Stimulated activated CD8-positive, alpha-beta memory T cell treated with anti-CD3 and anti-CD28 coated beads, Interleukin-4, amount 100 ng/mL, for 24 hours (primary cell): Measurements from ENCODE around the gene KCNQ1.

Experiments used
- DNase-seq: peaks from one replicate; pipeline ENCODE4 v3.0.0-alpha.2; 2020; ENCODE audit warnings: low read depth

Gene KCNQ1

DNA sequence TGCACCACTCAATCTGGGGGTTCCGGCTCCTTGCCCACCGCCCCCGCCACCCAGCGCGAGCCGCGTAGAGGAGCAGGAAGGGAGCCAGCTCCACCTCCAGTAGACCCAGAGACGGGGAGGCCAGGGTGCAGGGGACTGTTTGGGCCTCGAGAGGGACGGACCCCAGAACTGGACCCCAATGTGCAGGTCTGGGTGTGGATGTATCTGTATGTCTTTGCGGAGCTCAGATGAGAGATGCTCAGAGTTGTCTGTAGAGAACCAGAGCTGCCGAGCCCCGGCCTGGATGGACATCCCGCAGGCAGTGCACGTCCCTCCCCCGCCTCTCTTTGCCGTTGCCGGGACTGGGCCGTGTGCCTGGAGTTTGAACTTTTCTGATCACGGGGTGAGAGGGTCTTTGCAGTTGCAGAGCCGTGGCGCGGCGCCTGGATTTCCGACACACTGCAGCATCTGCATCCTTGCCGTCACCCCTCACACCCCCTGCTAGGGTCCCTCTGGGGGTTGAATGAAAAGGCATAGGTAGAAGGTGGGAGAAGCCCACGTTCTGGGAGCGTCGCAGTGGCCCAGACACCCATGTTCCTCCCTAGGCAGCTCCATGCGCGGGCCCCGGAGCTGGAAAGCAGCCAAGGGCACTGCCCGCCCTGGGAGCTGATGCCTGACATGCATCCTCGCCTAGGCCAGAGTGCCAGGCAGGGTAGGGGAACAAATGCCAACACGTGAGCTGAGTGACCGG is 105.2 kb downstream of the KCNQ1 start:
- no peak for DNase-seq

- DNase-seq = no peak
Observed at GRCh38 chr11:2550606-2550970, 105.8 kb downstream of the KCNQ1 start.

GRCh38 chr11:2551131-2551530 is 106.3 kb downstream of the KCNQ1 start:
- no peak for DNase-seq

- no peak for DNase-seq
Observed at GRCh38 chr11:2552210-2552609, 107.4 kb downstream of the KCNQ1 start.

GRCh38 chr11:2553198-2553597 is 108.4 kb downstream of the KCNQ1 start:
- no peak for DNase-seq

GRCh38 chr11:2553886-2554285 is 109.1 kb downstream of the KCNQ1 start:
- no peak for DNase-seq

DNA sequence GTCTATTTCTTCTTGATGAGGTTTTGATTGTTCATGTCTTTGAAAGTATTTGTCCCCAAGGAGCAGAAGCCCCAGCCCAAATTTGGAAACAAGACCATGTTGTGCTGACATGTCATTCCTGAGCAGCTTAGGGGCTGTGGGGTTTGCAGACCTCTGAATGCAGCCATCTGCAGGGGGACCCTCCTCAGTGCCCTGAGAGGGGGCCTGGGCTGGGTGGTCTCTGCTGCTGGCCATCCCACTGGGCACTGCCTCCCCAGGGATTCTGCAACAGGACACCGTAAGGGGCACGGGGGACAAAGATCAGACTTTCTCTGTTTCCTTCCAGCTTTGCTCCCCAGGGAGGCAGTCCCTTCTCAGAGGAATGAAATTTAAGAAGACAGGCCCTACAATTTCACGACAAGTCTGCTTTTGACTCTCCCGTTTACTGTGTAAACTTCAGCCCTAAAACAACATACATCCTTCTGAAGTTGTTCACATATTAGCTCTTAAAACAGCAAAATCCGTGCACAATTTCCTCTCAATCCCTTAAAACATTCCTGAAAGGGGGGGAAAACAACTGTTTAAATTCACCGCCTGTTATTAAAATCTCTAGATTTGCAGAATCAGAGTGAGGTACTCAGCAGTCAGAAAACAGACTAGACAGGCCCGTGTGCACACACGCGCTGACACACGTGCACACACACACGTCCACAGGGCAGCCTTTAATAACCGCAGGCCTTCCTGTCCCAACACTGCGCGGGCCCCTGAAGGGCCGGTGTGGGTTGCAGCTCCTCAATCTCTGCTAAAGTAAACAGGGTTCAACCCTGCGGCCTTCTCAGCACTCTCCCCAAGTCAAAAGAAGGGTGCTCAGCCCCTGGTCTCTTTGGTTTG is 109.8 kb downstream of the KCNQ1 start:
- DNase-seq = no peak

GRCh38 chr11:2555336-2555735 is 110.5 kb downstream of the KCNQ1 start:
- DNase-seq = no peak

GRCh38 chr11:2555891-2556290 is 111.1 kb downstream of the KCNQ1 start:
- no peak for DNase-seq

DNA sequence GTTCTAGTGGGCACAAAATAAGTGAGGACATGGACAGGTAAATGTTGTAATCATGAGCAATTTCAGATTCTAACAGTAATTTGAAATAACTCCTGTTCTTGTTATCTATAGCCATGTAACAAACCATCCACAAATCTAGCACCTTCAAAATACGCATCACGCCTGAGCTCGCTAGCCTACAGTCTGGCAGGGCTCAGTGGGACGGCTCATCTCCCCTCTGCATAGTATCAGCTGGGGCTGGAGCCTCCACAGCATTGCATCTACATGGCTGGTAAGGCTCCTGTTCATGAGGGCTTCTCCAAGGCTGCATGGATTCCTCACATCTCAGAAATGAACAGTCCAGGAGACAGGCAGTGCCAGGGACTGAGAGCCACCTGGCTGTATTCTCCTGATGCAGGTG is 112.6 kb downstream of the KCNQ1 start:
- DNase-seq = no peak

- no peak for DNase-seq
Observed at GRCh38 chr11:2558397-2558796, 113.6 kb downstream of the KCNQ1 start.

DNA sequence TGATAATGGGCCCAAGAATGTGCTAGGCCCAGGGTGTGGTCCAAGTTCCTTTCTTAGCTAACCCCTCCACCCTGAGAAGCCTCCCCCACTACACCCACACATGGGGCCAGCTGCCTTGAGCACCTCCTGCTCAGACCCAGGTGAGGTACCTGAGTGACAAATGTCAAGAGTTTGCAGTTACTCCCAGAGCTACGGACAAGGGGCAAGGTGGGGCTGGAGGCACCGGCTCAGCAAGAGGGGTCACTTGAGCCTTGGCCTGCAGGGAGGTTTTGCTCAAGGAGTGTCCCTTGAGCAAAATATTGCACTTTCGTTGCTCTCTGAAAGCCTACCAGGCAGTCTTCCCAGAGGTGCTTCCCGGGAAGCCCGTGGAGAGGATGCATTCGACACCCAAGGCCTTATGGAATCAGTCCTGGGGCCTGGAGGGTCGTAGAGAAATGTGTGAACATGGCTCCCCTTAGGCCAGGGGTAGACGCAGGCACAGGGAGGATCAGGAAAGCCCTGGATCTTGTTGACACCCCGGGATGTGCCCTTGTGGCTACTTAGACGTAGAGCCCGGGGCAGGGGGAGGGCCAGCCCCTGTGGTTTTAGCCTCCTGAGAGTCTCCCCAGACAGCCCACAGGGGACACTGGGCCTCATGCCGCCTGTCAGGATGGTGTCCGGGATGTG is 114.2 kb downstream of the KCNQ1 start:
- DNase-seq = no peak

- no peak for DNase-seq
Observed at GRCh38 chr11:2559527-2560311, 114.9 kb downstream of the KCNQ1 start.

- DNase-seq = no peak
Observed at GRCh38 chr11:2561696-2562581, 117.1 kb downstream of the KCNQ1 start.

GRCh38 chr11:2562890-2563212 is 118.0 kb downstream of the KCNQ1 start:
- DNase-seq = no peak

DNA sequence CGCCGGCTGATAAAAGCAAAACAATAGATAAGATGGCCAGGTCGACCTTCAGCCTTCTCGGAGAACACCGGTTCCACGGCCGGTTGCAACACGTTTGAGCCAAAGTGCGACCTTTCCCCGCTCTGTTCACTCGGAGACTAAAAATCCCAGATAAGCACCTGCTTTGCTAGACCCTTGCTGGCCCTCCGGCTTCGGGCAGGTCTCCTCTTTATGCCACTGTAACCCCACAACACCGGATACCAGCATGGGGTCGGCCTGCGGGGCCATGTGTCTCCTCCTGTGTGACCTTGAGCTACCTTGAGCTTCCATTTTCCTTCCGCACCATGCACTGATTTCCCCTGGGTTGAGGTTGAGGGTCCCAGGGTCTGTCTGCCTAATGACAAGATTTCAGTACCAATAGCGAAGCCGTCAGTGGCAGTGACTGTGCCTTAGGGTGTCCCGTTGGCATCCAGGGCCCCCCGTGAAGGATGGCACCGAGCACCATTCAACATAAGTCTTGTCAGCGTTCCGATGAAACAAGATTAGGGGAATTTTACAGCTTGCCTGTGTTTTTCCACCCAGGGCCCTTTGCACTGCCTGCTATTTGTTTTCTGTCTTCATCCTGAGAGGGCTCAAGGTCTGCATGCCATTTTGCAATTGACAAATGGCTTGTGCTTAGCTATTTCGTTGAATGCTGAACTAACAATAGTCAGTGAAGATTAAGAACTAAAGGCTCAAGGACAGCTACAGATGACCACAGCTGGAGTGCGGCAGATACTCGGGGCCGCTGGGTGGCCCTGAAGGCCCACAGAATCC is 118.6 kb downstream of the KCNQ1 start:
- DNase-seq = no peak

- no peak for DNase-seq
Observed at GRCh38 chr11:2564008-2564530, 119.3 kb downstream of the KCNQ1 start.

- DNase-seq = no peak
Observed at GRCh38 chr11:2564588-2565425, 120.0 kb downstream of the KCNQ1 start.
